ENCODE data around the gene PARK7.
"Not testable (repeated sequence)": the region's sequence is repeated elsewhere in the genome, so short reads cannot be mapped to it uniquely, and the experiment has no call there.

Gene PARK7

GRCh38 chr1:7948960-7949359 lies 12.6 kb upstream of the PARK7 start:
- DNase-seq: no peak

GRCh38 chr1:7952791-7953190 lies 8.7 kb upstream of the PARK7 start:
- not testable (repeated sequence) for DNase-seq

- no peak for DNase-seq
Measured at GRCh38 chr1:7953850-7954609, 7.5 kb upstream of the PARK7 start.

GRCh38 chr1:7954683-7955082 lies 6.8 kb upstream of the PARK7 start:
- no peak for DNase-seq

- no peak for DNase-seq
Measured at GRCh38 chr1:7956218-7957032, 5.1 kb upstream of the PARK7 start.

- no peak for DNase-seq
Measured at GRCh38 chr1:7960165-7960564, 1.3 kb upstream of the PARK7 start.

- DNase-seq: no peak
Measured at GRCh38 chr1:7960867-7961215, 670 bp upstream of the PARK7 start.

GRCh38 chr1:7962014-7962335 lies 464 bp downstream of the PARK7 start:
- DNase-seq: no peak

GRCh38 chr1:7962636-7963377 lies 1.3 kb downstream of the PARK7 start:
- no peak for DNase-seq

- not testable (repeated sequence) for DNase-seq
Measured at GRCh38 chr1:7963378-7963730, 1.8 kb downstream of the PARK7 start.

- DNase-seq: not testable (repeated sequence)
Measured at GRCh38 chr1:7963841-7964240, 2.3 kb downstream of the PARK7 start.

GRCh38 chr1:7964476-7964875 lies 3.0 kb downstream of the PARK7 start:
- DNase-seq: no peak

- no peak for DNase-seq
Measured at GRCh38 chr1:7967196-7967595, 5.7 kb downstream of the PARK7 start.

- DNase-seq: no peak
Measured at GRCh38 chr1:7967651-7968050, 6.1 kb downstream of the PARK7 start.

GRCh38 chr1:7970246-7970645 lies 8.7 kb downstream of the PARK7 start:
- DNase-seq: no peak

- no peak for DNase-seq
Measured at GRCh38 chr1:7971024-7971423, 9.5 kb downstream of the PARK7 start.

- no peak for DNase-seq
Measured at GRCh38 chr1:7972285-7972684, 10.8 kb downstream of the PARK7 start.

- DNase-seq: no peak
Measured at GRCh38 chr1:7973086-7973485, 11.6 kb downstream of the PARK7 start.

GRCh38 chr1:7975212-7975865 lies 13.8 kb downstream of the PARK7 start:
- DNase-seq: no peak

GRCh38 chr1:7980984-7981383 lies 19.5 kb downstream of the PARK7 start:
- no peak for DNase-seq

- no peak for DNase-seq
Measured at GRCh38 chr1:7983086-7983778, 21.7 kb downstream of the PARK7 start.

GRCh38 chr1:7984811-7985210 lies 23.3 kb downstream of the PARK7 start:
- no peak for DNase-seq

Data from NCI-H1048 (cell line).